Measurements from ENCODE around the gene NMNAT2.
"Not testable (repeated sequence)": the region's sequence is repeated elsewhere in the genome, so short reads cannot be mapped to it uniquely, and the experiment has no call there.

Gene NMNAT2

GRCh38 chr1:183417772-183418491, at the start of gene NMNAT2:
Gene NMNAT2 (minus strand): TSS chr1:183418380. CDS start chr1:183418267, 113 bp downstream.
- no peak for DNase-seq

GRCh38 chr1:183467687-183468086, 49.5 kb upstream of the NMNAT2 start:
- no peak for DNase-seq

GRCh38 chr1:183466781-183467180, 48.6 kb upstream of the NMNAT2 start:
- no peak for DNase-seq

- no peak for DNase-seq
These were observed 45.4 kb upstream of the NMNAT2 start for GRCh38 chr1:183463566-183463965.

- no peak for DNase-seq
These were observed 43.2 kb upstream of the NMNAT2 start for GRCh38 chr1:183461350-183461749.

- DNase-seq: no peak
These were observed 42.4 kb upstream of the NMNAT2 start for GRCh38 chr1:183460596-183460995.

GRCh38 chr1:183457449-183457848, 39.3 kb upstream of the NMNAT2 start:
- DNase-seq: no peak

GRCh38 chr1:183456826-183457225, 38.6 kb upstream of the NMNAT2 start:
- DNase-seq: no peak

- DNase-seq: no peak
These were observed 36.2 kb upstream of the NMNAT2 start for GRCh38 chr1:183454377-183454776.

- no peak for DNase-seq
These were observed 31.9 kb upstream of the NMNAT2 start for GRCh38 chr1:183450093-183450492.

- no peak for DNase-seq
These were observed 31.1 kb upstream of the NMNAT2 start for GRCh38 chr1:183449223-183449770.

GRCh38 chr1:183444243-183444642, 26.1 kb upstream of the NMNAT2 start:
- DNase-seq: no peak

GRCh38 chr1:183443466-183443865, 25.3 kb upstream of the NMNAT2 start:
- no peak for DNase-seq

GRCh38 chr1:183443011-183443410, 24.8 kb upstream of the NMNAT2 start:
- DNase-seq: no peak

GRCh38 chr1:183438060-183438459, 19.9 kb upstream of the NMNAT2 start:
- no peak for DNase-seq

GRCh38 chr1:183435497-183435896, 17.3 kb upstream of the NMNAT2 start:
- no peak for DNase-seq

- DNase-seq: no peak
These were observed 15.5 kb upstream of the NMNAT2 start for GRCh38 chr1:183433703-183434102.

- DNase-seq: no peak
These were observed 14.3 kb upstream of the NMNAT2 start for GRCh38 chr1:183432548-183432875.

GRCh38 chr1:183431840-183432547, 13.8 kb upstream of the NMNAT2 start:
- no peak for DNase-seq

GRCh38 chr1:183427591-183427990, 9.4 kb upstream of the NMNAT2 start:
- not testable (repeated sequence) for DNase-seq

GRCh38 chr1:183424691-183425090, 6.5 kb upstream of the NMNAT2 start:
- DNase-seq: no peak

- no peak for DNase-seq
These were observed 5.4 kb upstream of the NMNAT2 start for GRCh38 chr1:183423541-183423940.

- DNase-seq: no peak
These were observed 1.2 kb upstream of the NMNAT2 start for GRCh38 chr1:183419399-183419798.

GRCh38 chr1:183418696-183419095, 516 bp upstream of the NMNAT2 start:
- no peak for DNase-seq
